ENCODE results near the gene ALX3.

- TF ChIP-seq CTCF (IDR thresholded peaks at IDR 0.05), result no peak
- TF ChIP-seq MYBL2 (CRISPR knock-in tag; IDR thresholded peaks at IDR 0.05), result no peak
- no peak for TF ChIP-seq NR3C1 (CRISPR knock-in tag; conservative IDR thresholded peaks at IDR 0.05; ENCODE audit: low read depth)
These were observed 24.6 kb upstream of the ALX3 start for GRCh38 chr1:110094931-110095654.

Measured in WTC11 (cell line).